ENCODE results near the gene CCM2.

CCM2 gene

DNA sequence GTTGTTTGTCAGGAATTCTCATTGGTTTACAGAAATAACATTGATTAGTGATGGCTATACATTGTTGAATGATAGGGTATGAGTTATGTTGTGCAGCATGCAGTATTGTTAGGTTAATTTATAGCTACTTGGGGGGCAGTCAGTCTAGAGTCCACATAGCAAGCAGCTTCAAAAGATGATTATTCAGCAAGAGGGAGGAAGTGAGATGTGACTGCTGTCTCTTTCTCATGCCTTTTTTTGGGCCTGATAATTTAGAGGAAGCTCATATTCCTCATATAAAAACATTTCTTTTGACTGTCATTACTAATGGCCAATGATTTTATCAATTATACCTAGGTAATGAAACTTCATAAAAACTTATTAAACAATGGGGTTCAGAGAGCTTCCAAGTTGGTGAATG lies 114.9 kb downstream of the CCM2 start:
- Histone ChIP-seq H3K4me2 (no peak overlapping the region), H3K9ac (no peak overlapping the region), H2AFZ (ENCODE audit: low read depth) (no peak overlapping the region), H3K79me2 (ENCODE audit: insufficient read depth, low read depth) (peaks cover 16% of the 10 kb centered on the region), H3K4me1 (ENCODE audit: low read depth, poor library complexity, severe bottlenecking) (peaks cover 18% of the 10 kb centered on the region), H3K36me3 (ENCODE audit: insufficient read depth) (no peaks in the 10 kb centered on the region), H4K20me1 (ENCODE audit: insufficient read depth) (no peaks in the 10 kb centered on the region), H3K4me3 (IDR thresholded peaks at IDR 0.05; ENCODE audit: insufficient read depth, low read depth, low read length) (no peak overlapping the region), H3K27ac (no peak overlapping the region), H3K27me3 (ENCODE audit: insufficient read depth, low read depth) (no peaks in the 10 kb centered on the region)
- TF ChIP-seq CTCF (conservative IDR thresholded peaks at IDR 0.05; ENCODE audit: low read depth, low read length) = no peak

- Histone ChIP-seq H3K4me2 (no peak overlapping the region), H3K27ac (no peak overlapping the region), H3K9ac (no peak overlapping the region), H3K36me3 (ENCODE audit: insufficient read depth) (no peaks in the 10 kb centered on the region), H3K4me3 (IDR thresholded peaks at IDR 0.05; ENCODE audit: insufficient read depth, low read depth, low read length) (no peak overlapping the region), H3K27me3 (ENCODE audit: insufficient read depth, low read depth) (no peaks in the 10 kb centered on the region), H3K4me1 (ENCODE audit: low read depth, poor library complexity, severe bottlenecking) (peaks cover 9% of the 10 kb centered on the region), H4K20me1 (ENCODE audit: insufficient read depth) (no peaks in the 10 kb centered on the region), H2AFZ (ENCODE audit: low read depth) (no peak overlapping the region), H3K79me2 (ENCODE audit: insufficient read depth, low read depth) (peaks cover 4% of the 10 kb centered on the region)
- TF ChIP-seq CTCF (conservative IDR thresholded peaks at IDR 0.05; ENCODE audit: low read depth, low read length) = no peak
Measured at GRCh38 chr7:45116048-45116447, 116.0 kb downstream of the CCM2 start.

DNA sequence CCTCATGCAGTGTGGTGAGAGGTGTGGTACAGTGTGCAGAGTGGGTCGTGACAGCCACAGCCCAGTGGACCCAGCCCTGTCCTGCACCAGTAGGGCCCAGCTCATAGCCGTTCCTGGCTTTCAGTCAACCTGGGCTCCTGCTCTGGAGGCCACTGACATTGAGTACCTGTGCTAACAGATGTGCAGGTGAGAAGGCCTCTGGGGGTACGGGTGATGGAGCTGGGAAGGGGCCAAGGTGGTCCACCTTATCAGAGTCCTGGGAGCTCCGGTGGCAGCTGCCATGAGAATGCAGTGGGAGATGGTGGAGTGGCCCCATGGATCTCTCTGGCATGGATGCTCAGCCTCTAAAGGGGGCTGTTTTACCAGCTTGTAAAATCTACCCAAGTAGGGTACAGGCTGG lies 117.6 kb downstream of the CCM2 start:
- Histone ChIP-seq H2AFZ (ENCODE audit: low read depth) (no peak overlapping the region), H3K9ac (no peak overlapping the region), H3K4me2 (no peak overlapping the region), H3K79me2 (ENCODE audit: insufficient read depth, low read depth) (no peaks in the 10 kb centered on the region), H3K36me3 (ENCODE audit: insufficient read depth) (no peaks in the 10 kb centered on the region), H3K4me3 (IDR thresholded peaks at IDR 0.05; ENCODE audit: insufficient read depth, low read depth, low read length) (no peak overlapping the region), H3K27ac (no peak overlapping the region), H4K20me1 (ENCODE audit: insufficient read depth) (no peaks in the 10 kb centered on the region), H3K27me3 (ENCODE audit: insufficient read depth, low read depth) (no peaks in the 10 kb centered on the region), H3K4me1 (ENCODE audit: low read depth, poor library complexity, severe bottlenecking) (peaks cover 3% of the 10 kb centered on the region)
- no peak for TF ChIP-seq CTCF (conservative IDR thresholded peaks at IDR 0.05; ENCODE audit: low read depth, low read length)

DNA sequence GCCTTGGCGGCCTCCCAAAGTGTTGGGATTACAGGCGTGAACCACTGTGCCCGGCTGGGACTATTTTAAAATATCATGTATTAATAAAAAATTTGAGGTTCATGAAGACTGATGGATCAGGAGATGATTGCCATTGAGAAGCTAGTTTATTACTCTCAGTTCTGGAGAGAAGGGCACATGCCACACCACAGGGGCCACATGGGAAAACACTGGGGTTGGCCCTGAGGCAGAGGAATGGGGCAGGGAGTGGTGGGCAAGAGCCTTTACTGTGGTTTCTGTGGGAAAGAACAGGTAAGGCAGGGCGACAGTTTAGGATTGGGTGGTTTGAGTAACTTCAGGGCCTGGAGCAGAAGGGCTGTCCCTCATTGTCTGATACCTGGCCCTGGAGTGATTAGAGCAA lies 118.3 kb downstream of the CCM2 start:
- no peak overlapping the region for H3K9ac ChIP-seq

More for the DNA sequence above, 118.3 kb downstream of the CCM2 start:
- no peak for TF ChIP-seq CTCF (conservative IDR thresholded peaks at IDR 0.05; ENCODE audit: low read depth, low read length)
- Histone ChIP-seq H3K4me1 (ENCODE audit: low read depth, poor library complexity, severe bottlenecking) (no peaks in the 10 kb centered on the region), H3K4me2 (no peak overlapping the region), H3K4me3 (IDR thresholded peaks at IDR 0.05; ENCODE audit: insufficient read depth, low read depth, low read length) (no peak overlapping the region), H3K27ac (no peak overlapping the region), H4K20me1 (ENCODE audit: insufficient read depth) (no peaks in the 10 kb centered on the region), H3K36me3 (ENCODE audit: insufficient read depth) (no peaks in the 10 kb centered on the region), H3K79me2 (ENCODE audit: insufficient read depth, low read depth) (no peaks in the 10 kb centered on the region), H3K27me3 (ENCODE audit: insufficient read depth, low read depth) (no peaks in the 10 kb centered on the region), H2AFZ (ENCODE audit: low read depth) (no peak overlapping the region)

All from KMS-11 (cell line).